IPS-NIHi11 (cell line): ENCODE data around the gene GLRA1.
"Not testable (repeated sequence)": the region's sequence is repeated elsewhere in the genome, so short reads cannot be mapped to it uniquely, and the experiment has no call there.

Experiments
- DNase-seq: peaks from one replicate; pipeline ENCODE4 v3.0.0; 2012; ENCODE audit warnings: mixed read lengths, low spot score

GLRA1 gene

DNA sequence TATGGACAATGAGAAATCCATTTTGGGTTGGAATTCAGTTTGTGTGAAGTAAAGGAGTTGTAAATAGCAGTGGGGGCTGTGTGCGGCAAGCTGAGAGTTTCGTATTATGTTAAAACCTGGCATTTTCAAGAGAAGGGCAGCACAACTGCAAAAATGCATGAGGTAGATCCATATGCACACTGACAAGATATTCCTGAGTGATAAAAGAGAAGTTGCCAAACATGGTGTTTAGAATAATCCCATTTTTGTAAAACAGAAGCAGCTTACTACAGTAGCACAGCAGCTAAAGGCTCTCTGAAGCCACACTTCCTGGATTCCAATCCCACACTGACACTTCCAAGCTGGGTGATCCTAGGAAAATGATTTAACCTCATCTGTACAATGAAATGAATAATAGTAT is 11.2 kb downstream of the GLRA1 start:
- no peak for DNase-seq

DNA sequence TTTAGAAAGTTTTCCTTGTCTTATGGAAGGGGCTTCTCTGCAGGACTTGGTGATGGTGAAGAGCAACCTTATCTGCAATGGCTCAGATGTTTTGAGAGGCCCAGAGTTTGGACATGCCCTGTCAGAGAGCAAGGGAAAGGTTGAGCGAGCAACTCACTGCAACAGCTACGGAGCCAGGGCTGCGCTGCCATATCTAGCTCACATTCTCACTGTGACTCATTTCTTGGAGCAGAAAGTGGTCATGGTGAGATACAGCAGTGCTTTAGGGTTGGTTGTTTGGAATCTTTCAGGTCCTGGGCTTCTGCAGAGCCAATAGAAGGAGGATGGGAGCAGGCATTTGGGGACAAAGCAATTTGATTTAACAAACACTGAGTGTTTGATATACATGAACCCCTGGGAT is 12.3 kb downstream of the GLRA1 start:
- DNase-seq: no peak

DNA sequence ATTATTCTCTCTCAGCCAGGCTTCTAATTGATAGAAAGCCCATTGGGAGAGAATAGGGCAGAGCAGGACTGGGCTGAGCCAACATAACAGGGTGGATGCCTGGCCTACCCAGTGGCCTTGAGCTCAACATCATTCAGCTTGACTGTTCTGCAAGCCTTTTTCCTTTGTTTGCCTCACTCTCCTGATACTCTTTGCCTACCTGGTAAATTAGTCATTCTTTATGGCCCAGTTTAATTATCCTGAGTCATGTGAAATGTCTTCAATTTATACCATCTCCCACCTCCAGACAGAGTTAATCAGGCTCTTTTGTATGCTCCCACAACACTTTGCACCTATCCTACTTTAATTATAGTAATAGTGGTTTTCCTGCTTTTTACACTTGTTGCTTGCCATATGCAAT is 13.6 kb downstream of the GLRA1 start:
- DNase-seq: no peak

DNA sequence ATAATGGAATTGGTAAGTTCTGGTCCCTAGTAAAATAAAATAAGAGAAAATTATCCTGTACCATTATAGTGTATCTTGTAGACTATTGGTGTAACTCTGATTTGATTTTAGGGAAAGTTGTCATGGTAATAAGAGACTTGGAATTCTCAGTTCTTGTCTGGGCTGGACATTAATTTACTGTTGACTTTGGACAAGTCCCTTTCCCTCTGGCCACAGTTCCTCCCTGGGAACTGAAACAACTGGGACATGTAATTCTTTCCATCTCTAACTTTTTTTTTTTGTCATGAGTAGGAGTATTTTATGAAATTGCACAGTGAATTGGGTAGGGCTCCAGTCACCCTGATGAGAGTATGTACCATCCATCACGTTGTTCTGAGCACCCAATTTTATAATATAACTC is 15.0 kb downstream of the GLRA1 start:
- DNase-seq: no peak

DNA sequence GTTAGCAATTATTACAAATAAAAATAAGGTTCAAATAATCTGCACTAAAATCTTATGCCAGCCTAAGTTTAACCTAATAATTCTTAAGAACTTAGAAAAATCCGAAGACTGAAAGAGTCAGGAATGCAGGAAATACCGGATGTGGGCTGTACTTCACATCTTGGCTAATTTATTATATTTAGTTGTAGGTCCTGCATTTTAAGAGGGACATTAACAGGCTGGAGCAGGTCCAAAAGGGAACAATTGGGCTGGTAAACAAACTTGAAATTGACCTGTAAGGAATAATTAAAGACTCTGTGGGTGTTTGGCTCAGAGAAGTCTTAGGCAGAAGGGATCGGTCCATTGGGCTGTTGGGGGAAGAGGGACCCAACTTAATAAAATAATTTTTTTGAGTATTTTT is 18.4 kb downstream of the GLRA1 start:
- no peak for DNase-seq

DNA sequence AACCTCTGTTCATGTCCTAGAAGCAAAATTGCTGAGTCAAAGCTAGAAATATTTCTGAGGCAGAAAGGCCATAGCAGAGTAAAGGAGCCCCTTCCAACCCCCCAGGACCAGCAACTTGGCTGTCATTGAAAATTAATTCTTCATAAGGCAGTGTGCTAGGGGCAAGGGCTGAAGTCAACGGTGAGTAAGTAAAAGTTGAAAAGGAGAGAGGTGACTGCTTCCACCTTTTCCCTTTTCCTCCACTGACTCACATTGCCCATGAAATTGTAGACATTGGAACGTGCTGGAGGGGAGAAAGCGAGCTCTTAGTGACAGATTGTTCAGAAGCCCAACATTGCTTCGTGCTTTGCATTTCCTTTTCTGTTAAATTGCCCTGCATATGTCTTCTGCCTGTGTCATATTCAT is 19.1 kb downstream of the GLRA1 start:
- no peak for DNase-seq

DNA sequence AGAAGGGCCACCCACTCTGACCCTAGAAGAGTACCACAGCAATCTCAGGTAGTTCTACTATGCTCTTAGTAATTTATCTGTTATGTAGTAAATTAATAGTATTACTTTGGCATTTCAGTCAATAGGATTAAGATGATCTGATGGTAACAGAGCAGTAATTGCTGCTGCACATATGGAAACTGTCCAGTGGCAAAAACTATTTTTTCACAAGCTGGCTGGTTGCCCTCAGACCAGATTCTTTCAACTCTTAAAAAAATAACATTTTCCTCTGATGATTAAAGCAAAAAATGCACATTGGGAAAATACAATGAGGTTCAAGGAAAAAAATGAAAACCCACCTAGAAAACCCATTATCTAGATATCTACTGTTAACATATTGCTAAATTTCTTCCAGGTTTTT is 19.7 kb downstream of the GLRA1 start:
- DNase-seq: no peak

DNA sequence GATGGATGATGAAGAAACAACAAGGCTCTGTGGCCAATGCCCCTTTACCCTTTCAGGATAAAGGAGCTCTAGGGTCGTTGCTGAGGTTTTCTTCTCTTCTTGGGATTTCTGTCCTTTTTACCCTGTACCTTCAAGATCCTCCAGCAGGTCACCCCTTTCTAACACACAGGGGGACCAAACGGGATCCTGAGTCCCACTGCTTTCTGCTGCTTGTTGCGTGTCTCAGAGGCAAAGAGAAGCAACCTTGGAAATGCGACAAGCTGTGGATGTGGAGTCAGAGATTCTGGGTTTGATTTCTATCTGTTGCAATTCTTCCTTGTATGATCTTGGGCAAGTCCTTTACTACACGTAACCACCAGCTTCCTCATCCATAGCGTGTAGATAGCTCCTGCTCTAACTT is 20.5 kb downstream of the GLRA1 start:
- no peak for DNase-seq

DNA sequence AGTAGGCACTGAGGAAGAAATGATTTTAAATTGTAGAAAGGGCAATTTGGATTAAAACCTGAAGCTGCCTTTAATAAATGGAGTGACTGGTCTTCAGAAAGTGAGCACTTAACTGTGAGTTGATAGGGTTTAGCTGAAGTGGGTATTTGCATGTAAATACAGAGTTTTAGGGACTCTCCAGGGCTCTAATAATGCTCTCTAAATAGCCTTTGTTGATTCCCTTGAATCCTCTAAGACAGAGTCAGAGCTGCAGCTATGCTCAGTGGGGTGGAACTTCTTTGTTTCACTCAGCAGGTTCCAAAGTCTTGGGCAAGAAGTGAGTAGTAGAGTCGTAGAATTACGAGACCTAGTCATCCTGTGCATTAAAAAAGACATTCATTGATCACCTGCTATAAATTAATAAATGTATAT is 21.4 kb downstream of the GLRA1 start:
- DNase-seq: peak; percentile 64

DNA sequence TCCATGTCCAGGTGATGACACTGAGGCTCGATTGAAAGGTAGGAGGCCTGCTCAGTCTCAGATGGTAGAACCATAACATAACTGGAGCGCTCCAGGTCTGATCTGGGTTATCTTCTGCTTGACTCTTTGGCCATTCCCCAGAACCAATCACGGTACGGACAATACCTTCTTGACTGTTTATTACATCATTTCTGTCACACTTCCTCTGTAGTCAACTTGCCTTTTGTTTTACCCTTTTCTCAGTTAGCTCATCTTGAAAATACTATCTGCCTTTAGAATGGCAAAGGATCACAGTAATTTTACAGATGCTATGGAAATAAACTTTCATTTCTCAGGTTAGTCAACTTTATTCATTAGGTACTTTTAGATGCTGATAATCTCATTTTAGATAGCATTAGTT is 22.4 kb downstream of the GLRA1 start:
- DNase-seq: no peak

DNA sequence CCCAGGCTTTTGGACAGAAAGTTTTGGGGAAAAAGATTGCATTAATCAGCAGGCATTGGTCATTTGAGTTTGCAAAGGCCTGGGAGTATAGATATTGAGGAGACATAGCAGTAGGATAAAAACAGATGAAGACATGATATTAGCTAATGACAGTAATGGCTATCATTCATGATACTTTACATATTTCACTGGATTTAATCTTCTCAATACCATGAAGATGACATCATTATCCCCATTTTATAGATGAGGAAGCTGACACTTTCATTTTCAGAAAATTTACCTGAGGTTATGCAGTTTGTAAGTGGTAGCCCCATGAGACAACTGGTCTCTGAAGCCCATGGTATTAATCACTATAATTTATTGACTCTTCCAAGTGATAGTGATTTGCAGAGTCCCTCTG is 23.0 kb downstream of the GLRA1 start:
- no peak for DNase-seq

DNA sequence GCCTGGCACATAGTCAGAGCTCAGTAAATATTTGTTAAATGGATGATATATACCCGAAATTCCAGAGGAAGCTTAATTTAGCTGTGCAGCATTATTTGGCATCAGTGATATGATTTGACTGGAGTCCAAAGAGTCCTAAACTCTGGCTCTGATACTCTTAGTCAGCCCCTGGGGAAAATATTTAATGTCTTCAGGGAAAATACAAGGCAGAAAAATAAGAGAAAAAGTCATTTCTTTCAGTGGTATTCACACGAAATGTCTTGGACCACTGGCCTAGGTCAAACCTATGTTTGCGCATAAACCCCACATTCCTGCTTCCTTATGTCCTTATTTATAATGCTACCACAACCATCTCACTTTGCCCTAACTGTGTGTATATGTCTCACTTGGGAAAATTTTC is 23.8 kb downstream of the GLRA1 start:
- DNase-seq: no peak

DNA sequence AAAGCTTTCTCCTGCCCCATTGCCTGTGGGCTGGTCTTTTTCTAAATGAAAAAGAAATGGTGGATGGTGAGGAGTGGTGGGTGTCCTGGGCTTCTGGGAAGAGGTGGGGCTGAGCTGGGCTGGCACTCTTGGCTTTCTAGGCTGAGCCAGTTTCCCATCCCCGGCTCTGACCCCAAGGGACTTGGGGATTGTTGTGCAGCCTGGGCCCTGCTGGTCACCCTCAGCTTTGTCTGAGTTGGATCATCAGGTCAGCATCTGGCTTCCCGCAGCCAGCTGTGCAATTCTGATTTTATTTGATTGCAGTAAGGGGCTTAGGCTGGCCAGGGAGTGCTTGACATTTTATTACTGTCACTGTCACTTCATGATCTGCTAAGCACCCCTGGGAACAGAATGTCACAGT is 25.3 kb downstream of the GLRA1 start:
- no peak for DNase-seq

DNA sequence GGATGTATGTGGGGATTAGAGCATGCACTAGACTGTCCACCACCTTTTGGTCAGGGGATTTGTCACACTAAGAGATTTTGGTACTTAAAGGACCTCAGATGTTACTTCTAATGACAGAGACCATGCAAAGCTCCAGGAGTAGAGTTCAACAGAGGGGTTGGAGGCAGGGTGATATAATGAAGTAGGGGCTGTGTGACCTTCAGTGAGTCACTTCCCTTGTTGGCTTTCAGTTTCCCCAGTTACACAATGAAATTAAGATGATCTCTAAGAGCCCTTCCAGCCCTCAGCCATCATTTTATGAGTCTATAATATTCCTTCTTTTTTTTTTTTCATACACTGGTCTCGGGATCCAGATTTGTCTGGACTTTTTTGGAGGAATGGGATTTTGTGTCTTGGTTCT is 26.8 kb downstream of the GLRA1 start:
- no peak for DNase-seq

DNA sequence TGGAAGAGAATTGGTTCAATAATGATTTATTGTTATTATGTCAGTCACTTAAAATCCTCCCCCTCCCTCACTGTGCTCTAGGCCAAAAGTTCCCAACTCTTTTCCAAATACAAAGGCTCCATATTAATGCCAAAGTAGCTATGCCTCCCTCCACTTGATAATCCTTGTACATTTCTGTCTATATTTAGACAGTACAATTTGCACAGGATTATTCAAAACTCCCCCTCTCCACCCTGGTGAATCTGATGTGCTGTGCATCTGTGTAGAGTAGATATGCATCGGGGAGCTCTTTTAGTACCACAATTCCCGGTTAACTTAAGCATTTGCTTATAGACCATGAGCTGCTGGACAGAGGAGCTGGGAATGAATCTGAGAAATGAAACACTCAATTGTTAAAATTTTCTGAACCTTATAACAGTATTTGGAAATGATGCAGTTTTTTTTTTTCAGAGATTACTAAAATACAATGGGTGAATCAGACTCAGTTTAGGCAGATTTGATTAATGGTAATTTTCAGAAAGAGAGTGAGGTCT is 27.6 kb downstream of the GLRA1 start:
- DNase-seq: no peak

DNA sequence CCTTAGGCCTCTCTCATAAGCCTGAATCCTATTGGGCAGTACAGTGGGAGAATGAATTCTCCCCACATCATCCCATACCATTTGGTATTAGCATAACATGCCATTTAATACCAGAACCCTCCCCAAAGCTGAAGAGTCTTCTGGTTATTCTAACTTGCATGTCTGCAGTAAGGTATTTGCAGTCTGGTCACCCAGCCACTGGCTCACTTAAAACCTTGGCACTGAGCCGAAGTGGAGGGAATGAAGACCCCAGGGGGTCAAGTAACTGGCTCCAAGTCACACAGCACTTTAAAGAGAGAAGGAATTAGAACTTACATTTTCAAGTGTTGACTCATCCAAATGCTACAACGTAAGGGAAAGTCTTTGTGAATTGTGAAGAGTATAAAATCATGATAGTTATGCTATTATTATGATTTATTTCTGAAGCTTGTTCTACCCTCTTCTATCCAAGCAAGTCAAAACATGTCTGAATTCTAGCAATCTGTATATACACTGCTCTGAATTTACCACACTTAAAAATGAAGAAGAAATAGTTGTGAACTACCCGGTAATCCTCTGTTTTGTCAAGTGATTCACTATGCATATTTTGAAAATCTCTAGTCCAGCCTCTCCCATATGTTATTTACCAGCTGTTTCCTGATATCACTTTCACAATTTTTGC is 28.5 kb downstream of the GLRA1 start:
- peak; percentile 38 for DNase-seq

DNA sequence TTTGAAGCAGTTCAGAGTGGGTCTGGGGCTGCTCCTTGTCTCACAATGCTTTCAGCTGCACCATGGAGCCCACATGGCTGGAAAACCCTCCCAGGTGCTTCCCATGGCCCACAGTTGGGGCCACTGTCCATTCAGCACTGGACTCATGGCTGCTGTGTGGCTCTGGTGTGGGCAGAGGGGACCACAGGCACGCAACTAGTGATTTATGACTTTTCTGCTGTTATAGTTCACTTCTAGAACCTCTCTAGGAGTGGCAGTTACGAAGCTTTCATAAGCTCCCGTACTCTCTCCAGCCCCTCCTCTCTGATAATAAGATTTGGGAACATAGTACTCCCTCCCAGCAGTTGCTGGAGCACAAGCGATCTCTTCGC is 29.0 kb downstream of the GLRA1 start:
- DNase-seq: no peak

DNA sequence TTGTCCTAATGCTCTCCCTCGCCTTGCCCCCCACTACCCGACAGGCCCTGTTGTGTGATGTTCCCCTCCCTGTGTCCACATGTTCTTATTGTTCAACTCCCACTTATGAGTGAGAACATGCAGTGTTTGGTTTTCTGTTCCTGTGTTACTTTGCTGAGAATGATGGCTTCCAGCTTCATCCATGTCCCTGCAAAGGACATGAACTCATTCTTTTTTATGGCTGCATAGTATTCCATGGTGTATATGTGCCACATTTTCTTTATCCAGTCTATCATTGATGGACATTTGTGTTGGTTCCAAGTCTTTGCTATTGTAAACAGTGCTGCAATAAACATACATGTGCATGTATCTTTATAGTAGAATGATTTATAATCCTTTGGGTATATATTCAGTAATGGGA is 31.2 kb downstream of the GLRA1 start:
- not testable (repeated sequence) for DNase-seq

DNA sequence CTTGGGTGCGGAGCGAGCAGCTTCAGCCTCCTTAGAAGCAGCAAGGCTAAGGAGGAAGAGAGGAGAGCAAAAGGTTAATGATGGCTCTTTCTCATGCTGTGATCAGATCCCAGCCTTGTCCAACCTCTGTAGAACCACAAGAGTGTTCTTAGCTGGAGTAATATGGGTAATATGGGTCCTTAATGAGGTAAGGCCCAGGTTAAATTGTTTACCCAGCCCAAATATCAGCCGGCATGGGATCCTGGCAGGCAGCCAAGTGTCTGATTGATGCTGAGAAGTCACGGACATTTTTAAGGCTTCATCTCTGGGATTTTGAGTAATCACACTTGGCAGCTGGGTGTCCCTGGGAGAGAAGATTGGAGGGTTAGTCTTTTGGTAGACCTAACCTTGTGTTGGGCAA is 32.3 kb downstream of the GLRA1 start:
- no peak for DNase-seq

DNA sequence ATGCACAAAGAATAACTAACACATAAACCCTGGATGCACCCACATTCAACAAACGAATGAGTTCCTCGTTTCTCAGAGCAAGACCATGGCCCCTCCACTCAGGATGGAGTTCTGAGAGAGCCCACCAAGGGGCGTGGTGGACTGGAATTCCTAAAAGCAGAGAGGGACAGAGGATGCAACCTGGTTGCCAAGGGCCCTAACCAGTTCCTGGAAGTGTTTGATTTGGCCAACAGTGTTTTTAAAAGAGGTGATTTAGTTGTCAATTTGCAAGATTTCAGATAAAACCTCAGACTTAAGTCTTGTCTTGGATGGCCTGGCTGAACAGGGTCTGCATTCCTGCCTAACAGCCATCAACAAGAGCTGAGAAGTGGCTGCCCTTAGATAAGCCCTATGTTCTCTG is 34.4 kb downstream of the GLRA1 start:
- DNase-seq: no peak

DNA sequence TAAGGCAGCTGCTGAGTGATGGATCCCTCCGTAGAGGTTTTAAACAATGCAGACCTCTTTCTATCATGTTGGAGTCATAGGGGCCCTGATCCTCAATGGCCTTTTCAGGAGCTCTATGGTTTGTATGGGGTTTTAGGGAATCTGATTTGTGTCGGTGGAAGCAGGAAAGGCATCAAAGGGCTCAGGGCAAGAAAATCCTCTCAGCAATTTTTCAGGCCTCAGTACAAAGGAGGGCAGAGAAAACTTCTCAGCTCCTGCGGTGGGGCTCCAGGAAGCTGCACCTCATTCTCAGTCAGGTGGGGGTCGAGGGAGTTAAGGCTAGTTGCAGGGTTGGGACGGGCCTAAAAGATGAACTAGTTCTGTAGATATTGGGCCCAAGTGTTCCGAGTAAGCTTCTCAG is 35.0 kb downstream of the GLRA1 start:
- no peak for DNase-seq

DNA sequence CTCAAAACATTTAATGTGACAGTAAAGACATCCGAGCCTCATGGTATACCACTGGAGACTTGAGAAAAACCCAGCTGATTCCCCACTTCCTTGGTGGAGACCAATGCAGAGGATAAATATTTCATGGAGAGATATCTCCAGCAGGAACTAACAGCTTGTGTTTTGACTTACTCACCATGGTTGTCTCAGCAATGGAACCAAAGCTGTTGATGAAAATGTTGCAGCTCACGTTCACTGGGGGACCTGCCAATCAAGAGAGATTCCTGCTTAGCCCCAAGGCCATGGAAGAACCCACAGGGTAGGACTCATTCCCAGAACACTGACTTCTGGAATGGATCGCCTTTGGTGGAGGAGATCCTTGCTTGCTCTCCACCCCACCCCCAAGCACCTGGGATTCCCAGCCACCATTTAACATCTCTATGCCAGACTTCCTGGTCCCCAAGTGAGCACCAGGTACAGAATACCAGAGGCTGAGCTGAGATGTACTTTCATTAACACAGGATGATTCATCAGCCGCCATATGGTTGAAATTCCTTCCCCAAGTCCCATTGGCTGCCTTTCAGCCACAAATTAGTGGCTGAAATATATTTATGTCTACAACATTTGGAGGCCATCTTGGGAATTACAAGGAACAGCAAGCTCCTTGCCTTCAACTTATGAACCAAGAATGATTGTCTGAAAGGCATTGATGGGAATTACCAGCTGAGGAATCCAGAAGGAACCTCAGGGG is 37.9 kb downstream of the GLRA1 start:
- no peak for DNase-seq

DNA sequence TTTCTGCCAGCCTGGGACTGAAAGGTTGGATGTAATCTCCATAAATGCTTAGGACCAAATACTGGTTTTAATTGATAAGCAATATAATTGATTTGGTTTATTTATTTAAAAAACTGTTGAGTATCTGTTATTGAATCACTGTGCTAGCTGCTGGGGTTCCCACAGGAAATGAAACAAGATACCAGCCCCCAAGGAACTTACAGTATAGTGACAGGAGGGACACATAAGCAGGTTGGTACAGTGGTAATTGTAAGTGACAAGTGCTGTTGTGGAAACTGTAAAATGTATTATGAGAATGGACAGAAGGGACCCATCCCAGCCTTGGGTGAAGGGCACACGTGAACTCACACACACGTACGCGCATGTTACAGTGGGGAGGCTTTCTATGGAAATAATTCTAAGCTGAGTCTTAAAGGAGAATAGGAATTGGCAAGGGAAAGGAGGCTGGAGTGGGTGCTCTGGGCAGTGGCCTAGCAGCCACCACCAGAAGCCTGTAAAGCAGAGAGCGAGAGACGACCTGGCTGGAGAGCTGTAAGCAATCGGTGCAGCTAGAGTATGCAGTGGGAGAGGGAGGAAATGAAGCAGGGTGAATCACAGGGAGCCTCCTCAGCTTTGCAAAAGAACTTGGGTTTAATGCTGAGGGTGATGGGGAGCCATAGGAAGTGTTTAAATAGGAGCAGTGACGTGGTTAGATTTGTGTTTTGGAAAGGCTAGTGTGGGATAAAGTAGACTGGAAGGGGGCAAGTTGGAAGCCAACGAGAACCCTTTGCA is 39.3 kb downstream of the GLRA1 start:
- no peak for DNase-seq
